C4-2B (cell line): ENCODE measurements around the gene FBXL17.

Source experiments
- CTCF ChIP-seq: fragments of 450-650 bp; conservative IDR thresholded peaks from 2 replicates; pipeline ENCODE4 v1.5.1; 2017; ENCODE audit warnings: mild to moderate bottlenecking
- ZFX ChIP-seq: fragments of 450-650 bp; IDR thresholded peaks from 2 replicates; pipeline ENCODE4 v1.6.1; 2017

DNA sequence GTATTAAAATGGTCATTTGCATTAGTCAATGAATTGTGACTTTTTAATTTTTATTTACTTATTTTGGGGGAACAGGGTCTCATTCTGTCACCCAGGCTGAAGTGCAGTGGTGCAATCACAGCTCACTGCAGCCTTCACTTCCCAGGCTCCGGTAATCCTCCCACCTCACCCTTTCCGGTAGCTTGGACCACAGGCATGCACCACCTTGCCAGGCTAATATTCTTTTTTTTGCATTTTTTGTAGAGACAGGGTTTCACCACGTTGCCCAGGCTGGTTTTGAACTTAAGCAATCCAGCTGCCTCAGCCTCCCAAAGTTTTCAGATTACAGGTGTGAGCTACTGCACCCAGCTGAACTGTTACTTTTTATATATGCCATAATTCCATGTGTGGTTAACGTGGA is 143.4 kb downstream of the FBXL17 start:
- no peak for TF ChIP-seq CTCF
- no peak for TF ChIP-seq ZFX
